ENCODE measurements around the gene KIAA0753. TPM values are rescaled to one million over a fixed set of nuclear protein-coding genes. Genes with fewer than 3 reads are reported as not detected.

Gene KIAA0753
- total and polyA plus RNA-seq, 9 of the 15 experiments (the other 6 are each of a cell fraction or from before 2014, with no cell fraction given): 2.0 to 9.0 (median 6.9) TPM

DNA sequence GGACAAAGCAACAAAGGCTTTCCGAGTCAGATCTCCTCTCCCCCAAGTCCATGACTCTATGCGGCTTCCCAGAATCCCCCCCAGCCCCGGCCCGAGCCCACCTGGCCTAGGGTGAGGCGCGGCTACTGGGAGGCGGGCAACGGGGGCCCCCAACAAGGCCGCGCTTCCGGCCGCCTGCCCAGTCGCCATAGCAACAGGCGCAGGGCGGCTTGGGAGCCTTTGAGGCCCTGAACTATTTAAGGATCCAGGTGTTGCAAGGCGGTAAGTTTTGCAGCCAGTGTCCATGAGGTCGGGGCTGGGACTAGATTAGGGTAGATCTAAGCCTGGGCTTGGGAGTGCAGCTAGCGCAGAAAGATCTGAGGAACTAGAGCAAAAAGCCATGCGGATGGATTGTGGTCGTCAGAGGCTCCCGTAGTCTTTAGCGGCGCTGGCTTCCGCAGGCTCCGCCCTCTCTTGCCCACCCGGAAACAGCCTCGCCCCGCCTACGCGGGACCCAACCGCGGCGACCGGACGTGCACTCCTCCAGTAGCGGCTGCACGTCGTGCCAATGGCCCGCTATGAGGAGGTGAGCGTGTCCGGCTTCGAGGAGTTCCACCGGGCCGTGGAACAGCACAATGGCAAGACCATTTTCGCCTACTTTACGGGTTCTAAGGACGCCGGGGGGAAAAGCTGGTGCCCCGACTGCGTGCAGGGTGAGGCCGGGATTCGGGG is at the start of gene KIAA0753, which contains the start of gene TXNDC17 (continued):
- TF ChIP-seq ATF7 (IDR thresholded peaks at IDR 0.05): peak; percentile 37; the same call in 1 of the 2 replicates
- TF ChIP-seq, protein P1, sequence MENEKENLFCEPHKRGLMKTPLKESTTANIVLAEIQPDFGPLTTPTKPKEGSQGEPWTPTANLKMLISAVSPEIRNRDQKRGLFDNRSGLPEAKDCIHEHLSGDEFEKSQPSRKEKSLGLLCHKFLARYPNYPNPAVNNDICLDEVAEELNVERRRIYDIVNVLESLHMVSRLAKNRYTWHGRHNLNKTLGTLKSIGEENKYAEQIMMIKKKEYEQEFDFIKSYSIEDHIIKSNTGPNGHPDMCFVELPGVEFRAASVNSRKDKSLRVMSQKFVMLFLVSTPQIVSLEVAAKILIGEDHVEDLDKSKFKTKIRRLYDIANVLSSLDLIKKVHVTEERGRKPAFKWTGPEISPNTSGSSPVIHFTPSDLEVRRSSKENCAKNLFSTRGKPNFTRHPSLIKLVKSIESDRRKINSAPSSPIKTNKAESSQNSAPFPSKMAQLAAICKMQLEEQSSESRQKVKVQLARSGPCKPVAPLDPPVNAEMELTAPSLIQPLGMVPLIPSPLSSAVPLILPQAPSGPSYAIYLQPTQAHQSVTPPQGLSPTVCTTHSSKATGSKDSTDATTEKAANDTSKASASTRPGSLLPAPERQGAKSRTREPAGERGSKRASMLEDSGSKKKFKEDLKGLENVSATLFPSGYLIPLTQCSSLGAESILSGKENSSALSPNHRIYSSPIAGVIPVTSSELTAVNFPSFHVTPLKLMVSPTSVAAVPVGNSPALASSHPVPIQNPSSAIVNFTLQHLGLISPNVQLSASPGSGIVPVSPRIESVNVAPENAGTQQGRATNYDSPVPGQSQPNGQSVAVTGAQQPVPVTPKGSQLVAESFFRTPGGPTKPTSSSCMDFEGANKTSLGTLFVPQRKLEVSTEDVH (IDR thresholded peaks at IDR 0.05; ENCODE audit: low read depth, partially characterized antibody): peak; percentile 70
- no peak for TF ChIP-seq ZNF76 (CRISPR knock-in tag; IDR thresholded peaks at IDR 0.05; ENCODE audit: borderline replicate concordance)
- TF ChIP-seq RFX1 (IDR thresholded peaks at IDR 0.05): peak; percentile 98
- TF ChIP-seq, protein P2, sequence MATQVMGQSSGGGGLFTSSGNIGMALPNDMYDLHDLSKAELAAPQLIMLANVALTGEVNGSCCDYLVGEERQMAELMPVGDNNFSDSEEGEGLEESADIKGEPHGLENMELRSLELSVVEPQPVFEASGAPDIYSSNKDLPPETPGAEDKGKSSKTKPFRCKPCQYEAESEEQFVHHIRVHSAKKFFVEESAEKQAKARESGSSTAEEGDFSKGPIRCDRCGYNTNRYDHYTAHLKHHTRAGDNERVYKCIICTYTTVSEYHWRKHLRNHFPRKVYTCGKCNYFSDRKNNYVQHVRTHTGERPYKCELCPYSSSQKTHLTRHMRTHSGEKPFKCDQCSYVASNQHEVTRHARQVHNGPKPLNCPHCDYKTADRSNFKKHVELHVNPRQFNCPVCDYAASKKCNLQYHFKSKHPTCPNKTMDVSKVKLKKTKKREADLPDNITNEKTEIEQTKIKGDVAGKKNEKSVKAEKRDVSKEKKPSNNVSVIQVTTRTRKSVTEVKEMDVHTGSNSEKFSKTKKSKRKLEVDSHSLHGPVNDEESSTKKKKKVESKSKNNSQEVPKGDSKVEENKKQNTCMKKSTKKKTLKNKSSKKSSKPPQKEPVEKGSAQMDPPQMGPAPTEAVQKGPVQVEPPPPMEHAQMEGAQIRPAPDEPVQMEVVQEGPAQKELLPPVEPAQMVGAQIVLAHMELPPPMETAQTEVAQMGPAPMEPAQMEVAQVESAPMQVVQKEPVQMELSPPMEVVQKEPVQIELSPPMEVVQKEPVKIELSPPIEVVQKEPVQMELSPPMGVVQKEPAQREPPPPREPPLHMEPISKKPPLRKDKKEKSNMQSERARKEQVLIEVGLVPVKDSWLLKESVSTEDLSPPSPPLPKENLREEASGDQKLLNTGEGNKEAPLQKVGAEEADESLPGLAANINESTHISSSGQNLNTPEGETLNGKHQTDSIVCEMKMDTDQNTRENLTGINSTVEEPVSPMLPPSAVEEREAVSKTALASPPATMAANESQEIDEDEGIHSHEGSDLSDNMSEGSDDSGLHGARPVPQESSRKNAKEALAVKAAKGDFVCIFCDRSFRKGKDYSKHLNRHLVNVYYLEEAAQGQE (IDR thresholded peaks at IDR 0.05; ENCODE audit: borderline replicate concordance): no peak
- TF ChIP-seq, protein P2 (CRISPR knock-in tag; IDR thresholded peaks at IDR 0.05; ENCODE audit: low read depth): peak; percentile 31; the same call in 1 of the 2 replicates
- no peak for TF ChIP-seq PTBP1 (IDR thresholded peaks at IDR 0.05; ENCODE audit: low read depth, low read length)
- TF ChIP-seq, protein P3, sequence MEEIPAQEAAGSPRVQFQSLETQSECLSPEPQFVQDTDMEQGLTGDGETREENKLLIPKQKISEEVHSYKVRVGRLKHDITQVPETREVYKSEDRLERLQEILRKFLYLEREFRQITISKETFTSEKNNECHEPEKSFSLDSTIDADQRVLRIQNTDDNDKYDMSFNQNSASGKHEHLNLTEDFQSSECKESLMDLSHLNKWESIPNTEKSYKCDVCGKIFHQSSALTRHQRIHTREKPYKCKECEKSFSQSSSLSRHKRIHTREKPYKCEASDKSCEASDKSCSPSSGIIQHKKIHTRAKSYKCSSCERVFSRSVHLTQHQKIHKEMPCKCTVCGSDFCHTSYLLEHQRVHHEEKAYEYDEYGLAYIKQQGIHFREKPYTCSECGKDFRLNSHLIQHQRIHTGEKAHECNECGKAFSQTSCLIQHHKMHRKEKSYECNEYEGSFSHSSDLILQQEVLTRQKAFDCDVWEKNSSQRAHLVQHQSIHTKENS (CRISPR knock-in tag; IDR thresholded peaks at IDR 0.05): no peak
- TF ChIP-seq, protein P4, sequence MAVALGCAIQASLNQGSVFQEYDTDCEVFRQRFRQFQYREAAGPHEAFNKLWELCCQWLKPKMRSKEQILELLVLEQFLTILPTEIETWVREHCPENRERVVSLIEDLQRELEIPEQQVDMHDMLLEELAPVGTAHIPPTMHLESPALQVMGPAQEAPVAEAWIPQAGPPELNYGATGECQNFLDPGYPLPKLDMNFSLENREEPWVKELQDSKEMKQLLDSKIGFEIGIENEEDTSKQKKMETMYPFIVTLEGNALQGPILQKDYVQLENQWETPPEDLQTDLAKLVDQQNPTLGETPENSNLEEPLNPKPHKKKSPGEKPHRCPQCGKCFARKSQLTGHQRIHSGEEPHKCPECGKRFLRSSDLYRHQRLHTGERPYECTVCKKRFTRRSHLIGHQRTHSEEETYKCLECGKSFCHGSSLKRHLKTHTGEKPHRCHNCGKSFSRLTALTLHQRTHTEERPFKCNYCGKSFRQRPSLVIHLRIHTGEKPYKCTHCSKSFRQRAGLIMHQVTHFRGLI (CRISPR knock-in tag; IDR thresholded peaks at IDR 0.05): no peak
- TF ChIP-seq CBX1 (IDR thresholded peaks at IDR 0.05; ENCODE audit: low read depth): no peak
- no peak for TF ChIP-seq SRSF9 (IDR thresholded peaks at IDR 0.05; ENCODE audit: borderline replicate concordance, low read depth, low read length)
- no peak for TF ChIP-seq FOXJ3 (CRISPR knock-in tag; IDR thresholded peaks at IDR 0.05)
- TF ChIP-seq BRCA1 (IDR thresholded peaks at IDR 0.05): no peak
- no peak for TF ChIP-seq BRCA1 (CRISPR knock-in tag; IDR thresholded peaks at IDR 0.05)

All from K562 (cell line).